ENCODE data around the gene HABP4. TPM values are rescaled to one million over a fixed set of nuclear protein-coding genes. Genes with fewer than 3 reads are reported as not detected.

The HABP4 gene
- total RNA-seq, 1 donor from 2014 or later = 11.1 TPM

GRCh38 chr9:96486386-96487028 is 36.5 kb downstream of the HABP4 start:
- peaks cover 28% of the 10 kb centered on the region for H3K36me3 Mint-ChIP-seq (ENCODE audit: low read depth)
- intact Hi-C loops (cut with micrococcal nuclease) = no loop called here
- no peak for DNase-seq (ENCODE audit: low spot score)

GRCh38 chr9:96487029-96487396 is 37.0 kb downstream of the HABP4 start:
- intact Hi-C loops (cut with micrococcal nuclease) = no loop called here
- no peak for DNase-seq (ENCODE audit: low spot score)
- Mint-ChIP-seq H3K4me1 (ENCODE audit: low read depth) (peaks cover 25% of the 10 kb centered on the region), H3K27ac (no peak overlapping the region), H3K9me3 (no peaks in the 10 kb centered on the region), H3K4me3 (no peak overlapping the region), H3K27me3 (ENCODE audit: insufficient read depth) (no peaks in the 10 kb centered on the region), H3K36me3 (ENCODE audit: low read depth) (peaks cover 30% of the 10 kb centered on the region)

More at GRCh38 chr9:96486386-96487028, 36.5 kb downstream of the HABP4 start:
- Mint-ChIP-seq H3K4me1 (ENCODE audit: low read depth) (peaks cover 20% of the 10 kb centered on the region), H3K4me3 (no peak overlapping the region), H3K9me3 (no peaks in the 10 kb centered on the region), H3K27ac (no peak overlapping the region), H3K27me3 (ENCODE audit: insufficient read depth) (no peaks in the 10 kb centered on the region)

GRCh38 chr9:96487949-96488348 is 38.0 kb downstream of the HABP4 start:
- no peak overlapping the region for H3K27ac Mint-ChIP-seq
- H3K4me1 Mint-ChIP-seq (ENCODE audit: low read depth) = peaks cover 25% of the 10 kb centered on the region
- peaks cover 28% of the 10 kb centered on the region for H3K36me3 Mint-ChIP-seq (ENCODE audit: low read depth)
- no peaks in the 10 kb centered on the region for H3K9me3 Mint-ChIP-seq
- intact Hi-C loops (cut with micrococcal nuclease) = no loop called here
- no peak overlapping the region for H3K4me3 Mint-ChIP-seq
- DNase-seq (ENCODE audit: low spot score) = no peak
- H3K27me3 Mint-ChIP-seq (ENCODE audit: insufficient read depth) = no peaks in the 10 kb centered on the region

- Mint-ChIP-seq H3K27ac (no peak overlapping the region), H3K9me3 (no peaks in the 10 kb centered on the region), H3K36me3 (ENCODE audit: low read depth) (peaks cover 18% of the 10 kb centered on the region), H3K4me3 (no peak overlapping the region), H3K4me1 (ENCODE audit: low read depth) (peaks cover 12% of the 10 kb centered on the region), H3K27me3 (ENCODE audit: insufficient read depth) (no peaks in the 10 kb centered on the region)
- intact Hi-C loops (cut with micrococcal nuclease) = no loop called here
- no peak for DNase-seq (ENCODE audit: low spot score)
Observed at GRCh38 chr9:96489482-96489979, 39.6 kb downstream of the HABP4 start.

GRCh38 chr9:96490534-96491078 is 40.6 kb downstream of the HABP4 start:
- Mint-ChIP-seq H3K4me3 (no peak overlapping the region), H3K36me3 (ENCODE audit: low read depth) (peaks cover 12% of the 10 kb centered on the region)
- intact Hi-C loops (cut with micrococcal nuclease) = loop anchor here (1.0 to 5.0 kb wide), 3 partner anchors 11 to 162 kb away; no protein-coding TSS in a partner anchor

GRCh38 chr9:96491079-96491879 is 41.3 kb downstream of the HABP4 start:
- Mint-ChIP-seq H3K9me3 (no peaks in the 10 kb centered on the region), H3K36me3 (ENCODE audit: low read depth) (peaks cover 10% of the 10 kb centered on the region), H3K4me3 (no peak overlapping the region), H3K4me1 (ENCODE audit: low read depth) (peaks cover 9% of the 10 kb centered on the region), H3K27ac (peak overlapping the region; percentile 78), H3K27me3 (ENCODE audit: insufficient read depth) (no peaks in the 10 kb centered on the region)
- DNase-seq (ENCODE audit: low spot score) = no peak
- intact Hi-C loops (cut with micrococcal nuclease) = loop anchor here (1.0 to 5.0 kb wide), 3 partner anchors 12 to 161 kb away; no protein-coding TSS in a partner anchor

More at GRCh38 chr9:96490534-96491078, 40.6 kb downstream of the HABP4 start:
- Mint-ChIP-seq H3K27ac (no peak overlapping the region), H3K4me1 (ENCODE audit: low read depth) (peaks cover 9% of the 10 kb centered on the region), H3K9me3 (no peaks in the 10 kb centered on the region), H3K27me3 (ENCODE audit: insufficient read depth) (no peaks in the 10 kb centered on the region)
- DNase-seq (ENCODE audit: low spot score) = no peak

- H3K4me1 Mint-ChIP-seq (ENCODE audit: low read depth) = peaks cover 9% of the 10 kb centered on the region
- H3K4me3 Mint-ChIP-seq = no peak overlapping the region
- H3K27me3 Mint-ChIP-seq (ENCODE audit: insufficient read depth) = no peaks in the 10 kb centered on the region
- intact Hi-C loops (cut with micrococcal nuclease) = loop anchor here (1.0 to 5.0 kb wide), 3 partner anchors 13 to 160 kb away; no protein-coding TSS in a partner anchor
- DNase-seq (ENCODE audit: low spot score) = no peak
- peaks cover 10% of the 10 kb centered on the region for H3K36me3 Mint-ChIP-seq (ENCODE audit: low read depth)
- H3K27ac Mint-ChIP-seq = peak overlapping the region; percentile 78
- H3K9me3 Mint-ChIP-seq = no peaks in the 10 kb centered on the region
Observed at GRCh38 chr9:96491880-96492525, 42.0 kb downstream of the HABP4 start.

GRCh38 chr9:96492993-96493531 is 43.1 kb downstream of the HABP4 start:
- H3K36me3 Mint-ChIP-seq (ENCODE audit: low read depth) = peaks cover 10% of the 10 kb centered on the region
- intact Hi-C loops (cut with micrococcal nuclease) = loop anchor here (5.0 kb wide), 1 partner anchor 159 kb away; no protein-coding TSS in a partner anchor

GRCh38 chr9:96493757-96494156 is 43.8 kb downstream of the HABP4 start:
- intact Hi-C loops (cut with micrococcal nuclease) = loop anchor here (5.0 kb wide), 1 partner anchor 159 kb away; no protein-coding TSS in a partner anchor
- Mint-ChIP-seq H3K36me3 (ENCODE audit: low read depth) (peaks cover 8% of the 10 kb centered on the region), H3K27ac (no peak overlapping the region), H3K4me3 (no peak overlapping the region), H3K9me3 (no peaks in the 10 kb centered on the region), H3K4me1 (ENCODE audit: low read depth) (peaks cover 9% of the 10 kb centered on the region), H3K27me3 (ENCODE audit: insufficient read depth) (no peaks in the 10 kb centered on the region)
- no peak for DNase-seq (ENCODE audit: low spot score)

More at GRCh38 chr9:96492993-96493531, 43.1 kb downstream of the HABP4 start:
- no peak for DNase-seq (ENCODE audit: low spot score)
- Mint-ChIP-seq H3K4me1 (ENCODE audit: low read depth) (peaks cover 9% of the 10 kb centered on the region), H3K4me3 (no peak overlapping the region), H3K27me3 (ENCODE audit: insufficient read depth) (no peaks in the 10 kb centered on the region), H3K9me3 (no peaks in the 10 kb centered on the region), H3K27ac (no peak overlapping the region)

GRCh38 chr9:96494215-96494800 is 44.3 kb downstream of the HABP4 start:
- DNase-seq (ENCODE audit: low spot score) = no peak
- H3K9me3 Mint-ChIP-seq = no peaks in the 10 kb centered on the region
- H3K36me3 Mint-ChIP-seq (ENCODE audit: low read depth) = peaks cover 5% of the 10 kb centered on the region
- H3K4me1 Mint-ChIP-seq (ENCODE audit: low read depth) = peaks cover 9% of the 10 kb centered on the region
- no peaks in the 10 kb centered on the region for H3K27me3 Mint-ChIP-seq (ENCODE audit: insufficient read depth)
- H3K4me3 Mint-ChIP-seq = no peak overlapping the region
- intact Hi-C loops (cut with micrococcal nuclease) = loop anchor here (5.0 kb wide), 1 partner anchor 158 kb away; no protein-coding TSS in a partner anchor
- no peak overlapping the region for H3K27ac Mint-ChIP-seq

GRCh38 chr9:96495341-96495740 is 45.4 kb downstream of the HABP4 start:
- intact Hi-C loops (cut with micrococcal nuclease) = no loop called here
- no peak for DNase-seq (ENCODE audit: low spot score)
- no peaks in the 10 kb centered on the region for H3K27me3 Mint-ChIP-seq (ENCODE audit: insufficient read depth)
- no peak overlapping the region for H3K4me3 Mint-ChIP-seq
- H3K9me3 Mint-ChIP-seq = no peaks in the 10 kb centered on the region
- peaks cover 9% of the 10 kb centered on the region for H3K4me1 Mint-ChIP-seq (ENCODE audit: low read depth)
- H3K27ac Mint-ChIP-seq = no peak overlapping the region
- peaks cover 3% of the 10 kb centered on the region for H3K36me3 Mint-ChIP-seq (ENCODE audit: low read depth)
